Chondrocyte (in vitro differentiated cells): Measurements from ENCODE around the gene OTOP3. TPM values are rescaled to one million over a fixed set of nuclear protein-coding genes. Genes with fewer than 3 reads are reported as not detected.
"Not testable (repeated sequence)": the region's sequence is repeated elsewhere in the genome, so short reads cannot be mapped to it uniquely, and the experiment has no call there.

Source experiments
- DNase-seq: peaks from one replicate; pipeline ENCODE4 v3.0.0; 2021; ENCODE audit warnings: mixed read lengths, low spot score
- H3K27ac Mint-ChIP-seq: one replicate; pipeline ENCODE4 v1.8.0; 2021; ENCODE audit warnings: mild to moderate bottlenecking, moderate library complexity, mixed read lengths; ENCODE audit not compliant: unreplicated experiment
- H3K27me3 Mint-ChIP-seq: 2 replicates; pipeline ENCODE4 v1.8.0; 2021; ENCODE audit warnings: low read depth, mixed read lengths
- H3K36me3 Mint-ChIP-seq: 2 replicates; pipeline ENCODE4 v1.8.0; 2021; ENCODE audit warnings: low read depth, mixed read lengths
- H3K4me1 Mint-ChIP-seq: 2 replicates; pipeline ENCODE4 v1.8.0; 2021; ENCODE audit warnings: low read depth, mild to moderate bottlenecking, mixed read lengths
- H3K4me3 Mint-ChIP-seq: one replicate; pipeline ENCODE4 v1.8.0; 2021; ENCODE audit warnings: mild to moderate bottlenecking, moderate library complexity, mixed read lengths; ENCODE audit not compliant: unreplicated experiment
- H3K9me3 Mint-ChIP-seq: 2 replicates; pipeline ENCODE4 v1.8.0; 2021; ENCODE audit warnings: low read depth, mixed read lengths
- CTCF ChIP-seq: fragments of 200-600 bp; sonication (generic); IDR thresholded peaks from 2 replicates; pipeline ENCODE4 v1.5.0; 2021; ENCODE audit warnings: antibody characterized with exemption, mild to moderate bottlenecking, moderate library complexity
- total RNA-seq: library from RNA; stranded (reverse); gene quantifications from 3 replicates; pipeline ENCODE4 v1.2.1, GENCODE V29; 2021

OTOP3 gene
- total RNA-seq, 1 donor from 2014 or later = not detected

DNA sequence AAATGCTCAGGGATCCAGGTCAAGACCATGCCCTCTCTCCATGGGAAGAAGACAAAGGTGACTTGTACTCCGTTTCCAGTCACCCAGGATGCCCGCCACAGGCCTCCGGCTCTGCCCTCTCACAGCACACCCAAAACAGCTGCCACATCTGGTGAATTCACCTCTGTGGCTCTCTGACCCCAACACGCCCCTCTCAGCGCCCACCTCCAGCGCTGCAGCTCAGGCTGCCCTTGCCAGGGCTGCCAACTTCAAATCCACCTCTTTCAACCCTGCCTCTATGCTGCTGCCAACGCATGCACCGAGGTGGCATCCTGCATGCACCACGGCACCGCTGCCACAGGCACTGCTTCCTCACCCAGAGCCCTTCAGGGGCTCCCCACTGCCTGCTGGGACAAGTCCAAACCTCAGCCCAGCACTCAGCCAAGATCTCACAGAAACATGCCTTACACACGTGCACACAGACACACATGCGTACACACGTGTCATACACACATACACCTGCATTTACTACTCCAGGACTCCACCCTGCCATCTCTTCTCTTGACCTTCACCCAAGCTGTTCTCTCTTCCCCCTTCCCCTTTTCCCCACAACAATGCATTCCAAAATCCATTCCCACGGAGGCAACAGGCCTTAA lies 29.4 kb downstream of the OTOP3 start:
- Mint-ChIP-seq H3K27me3 (no peaks in the 10 kb centered on the region), H3K36me3 (no peaks in the 10 kb centered on the region), H3K4me1 (no peaks in the 10 kb centered on the region), H3K4me3 (no peak overlapping the region), H3K27ac (no peak overlapping the region), H3K9me3 (no peaks in the 10 kb centered on the region)
- no peak for DNase-seq
- no peak for TF ChIP-seq CTCF

- Mint-ChIP-seq H3K27ac (no peak overlapping the region), H3K9me3 (no peaks in the 10 kb centered on the region), H3K36me3 (no peaks in the 10 kb centered on the region), H3K4me1 (peaks cover 7% of the 10 kb centered on the region), H3K27me3 (peaks cover 5% of the 10 kb centered on the region), H3K4me3 (no peak overlapping the region)
- DNase-seq = no peak
- TF ChIP-seq CTCF = no peak
Measured at GRCh38 chr17:74968361-74968780, 32.7 kb downstream of the OTOP3 start.

DNA sequence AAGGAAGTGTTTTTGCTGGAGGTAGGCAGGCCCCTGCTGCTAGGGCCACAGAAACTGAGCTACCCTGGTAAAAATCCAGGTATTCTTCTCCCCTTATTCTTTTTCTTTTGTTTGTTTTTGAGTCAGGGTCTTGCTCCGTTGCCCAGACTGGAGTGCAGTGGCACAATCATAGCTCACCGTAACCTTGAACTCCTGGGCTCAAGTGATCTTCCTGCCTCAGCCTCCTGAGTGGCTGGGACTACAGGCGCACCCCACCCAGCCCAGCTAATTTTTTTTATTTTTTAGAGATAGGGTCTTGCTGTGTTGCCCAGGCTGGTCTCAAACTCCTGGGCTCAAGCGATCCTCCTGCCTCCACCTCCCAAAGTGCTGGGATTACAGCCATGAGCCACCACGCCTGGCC lies 33.8 kb downstream of the OTOP3 start:
- H3K36me3 Mint-ChIP-seq, H3K27ac Mint-ChIP-seq, H3K9me3 Mint-ChIP-seq, DNase-seq, H3K4me1 Mint-ChIP-seq, H3K4me3 Mint-ChIP-seq, H3K27me3 Mint-ChIP-seq: not testable (repeated sequence)

- Mint-ChIP-seq H3K27ac (no peak overlapping the region), H3K27me3 (peaks cover 5% of the 10 kb centered on the region), H3K4me1 (peaks cover 7% of the 10 kb centered on the region), H3K4me3 (no peak overlapping the region), H3K9me3 (no peaks in the 10 kb centered on the region), H3K36me3 (no peaks in the 10 kb centered on the region)
- no peak for DNase-seq
- no peak for TF ChIP-seq CTCF
Measured at GRCh38 chr17:74970395-74970794, 34.7 kb downstream of the OTOP3 start.

DNA sequence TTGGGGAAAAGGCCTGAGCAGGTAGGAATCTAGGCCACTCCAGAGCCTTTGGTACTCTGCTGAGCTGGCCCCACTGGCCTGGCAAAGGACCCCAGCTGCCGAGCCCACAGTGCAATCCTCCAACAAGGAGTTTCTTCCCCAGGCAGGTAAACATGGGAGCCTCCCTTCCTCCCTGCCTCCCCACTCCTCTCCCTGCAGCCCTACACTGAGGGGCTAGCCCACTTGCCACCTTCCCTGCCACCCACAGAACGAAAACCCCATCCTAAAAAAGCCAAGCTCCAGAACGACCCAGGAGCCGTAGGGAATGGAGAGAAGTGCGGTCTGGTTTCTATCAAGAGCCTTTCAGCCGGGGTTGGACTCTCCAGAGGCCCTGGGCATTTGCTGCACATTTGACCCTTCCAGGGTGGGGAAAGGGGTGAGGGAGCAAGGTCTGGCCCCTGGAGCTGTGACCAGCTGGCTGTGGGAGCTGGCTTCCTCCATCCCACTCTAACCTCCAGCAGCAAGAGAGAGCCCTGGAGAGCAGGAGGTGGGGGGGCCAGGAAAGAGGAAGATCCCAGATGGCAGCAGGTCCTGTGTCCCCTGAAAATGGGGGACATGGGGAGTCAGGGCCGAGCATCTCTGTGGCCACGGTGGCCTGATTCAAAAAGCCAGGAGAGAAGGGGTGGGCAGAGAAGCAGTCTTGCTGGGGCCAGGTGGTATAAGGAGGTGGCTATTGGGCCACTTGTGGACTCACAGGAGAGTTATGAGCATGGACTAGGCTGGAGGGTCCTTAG lies 35.6 kb downstream of the OTOP3 start:
- Mint-ChIP-seq H3K4me1 (peaks cover 7% of the 10 kb centered on the region), H3K27me3 (peaks cover 5% of the 10 kb centered on the region), H3K36me3 (no peaks in the 10 kb centered on the region), H3K27ac (no peak overlapping the region), H3K4me3 (peak overlapping the region; percentile 73), H3K9me3 (no peaks in the 10 kb centered on the region)
- no peak for TF ChIP-seq CTCF
- no peak for DNase-seq

DNA sequence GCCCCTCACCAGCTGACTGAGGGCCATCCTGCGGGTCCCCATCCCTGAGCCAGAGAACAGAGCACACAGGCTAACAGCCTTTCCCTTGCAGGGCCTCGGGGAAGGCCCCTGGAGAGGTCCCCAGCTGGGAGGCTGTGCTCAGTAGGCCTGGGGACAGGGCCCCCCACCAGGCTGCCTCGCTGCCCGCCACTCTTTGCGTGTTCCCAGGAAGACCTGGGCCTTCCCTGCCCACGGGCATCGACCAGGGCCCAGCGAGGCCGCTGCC lies 36.1 kb downstream of the OTOP3 start:
- Mint-ChIP-seq H3K27me3 (peaks cover 5% of the 10 kb centered on the region), H3K4me3 (peak overlapping the region; percentile 73), H3K36me3 (no peaks in the 10 kb centered on the region), H3K27ac (no peak overlapping the region), H3K9me3 (no peaks in the 10 kb centered on the region), H3K4me1 (peaks cover 7% of the 10 kb centered on the region)
- TF ChIP-seq CTCF = no peak
- no peak for DNase-seq
